D341Med (cell line): ENCODE data around the gene IPCEF1.

Experiments used
- DNase-seq: peaks from one replicate; pipeline ENCODE4 v3.0.0; 2012; ENCODE audit warnings: low spot score

The IPCEF1 gene, protein sequence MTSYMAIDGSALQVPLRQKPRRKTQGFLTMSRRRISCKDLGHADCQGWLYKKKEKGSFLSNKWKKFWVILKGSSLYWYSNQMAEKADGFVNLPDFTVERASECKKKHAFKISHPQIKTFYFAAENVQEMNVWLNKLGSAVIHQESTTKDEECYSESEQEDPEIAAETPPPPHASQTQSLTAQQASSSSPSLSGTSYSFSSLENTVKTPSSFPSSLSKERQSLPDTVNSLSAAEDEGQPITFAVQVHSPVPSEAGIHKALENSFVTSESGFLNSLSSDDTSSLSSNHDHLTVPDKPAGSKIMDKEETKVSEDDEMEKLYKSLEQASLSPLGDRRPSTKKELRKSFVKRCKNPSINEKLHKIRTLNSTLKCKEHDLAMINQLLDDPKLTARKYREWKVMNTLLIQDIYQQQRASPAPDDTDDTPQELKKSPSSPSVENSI

DNA sequence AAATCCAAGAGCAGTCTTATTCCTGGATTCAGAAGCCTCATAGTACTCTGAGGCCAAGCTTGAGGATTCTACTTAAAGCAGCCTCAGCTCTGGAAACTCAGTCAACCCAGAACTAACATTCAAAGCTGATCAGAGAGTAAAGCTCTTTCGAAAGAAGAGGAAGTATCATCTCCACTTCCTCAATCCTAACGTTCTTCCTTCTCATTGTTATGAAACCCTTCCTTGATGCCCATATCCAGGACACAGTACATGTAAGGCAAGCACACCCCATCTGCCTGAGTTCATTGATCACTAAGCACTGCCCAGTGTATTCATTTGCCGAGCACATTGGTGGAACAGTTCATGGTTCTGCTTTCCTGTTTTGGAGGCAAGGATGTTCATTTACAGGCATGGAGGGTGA lies at the start of gene IPCEF1:
Gene IPCEF1 (minus strand): TSS at position 114 of the 400 bp plus-strand sequence. CDS start 90,856 bp downstream, outside the sequence.
- DNase-seq = no peak

DNA sequence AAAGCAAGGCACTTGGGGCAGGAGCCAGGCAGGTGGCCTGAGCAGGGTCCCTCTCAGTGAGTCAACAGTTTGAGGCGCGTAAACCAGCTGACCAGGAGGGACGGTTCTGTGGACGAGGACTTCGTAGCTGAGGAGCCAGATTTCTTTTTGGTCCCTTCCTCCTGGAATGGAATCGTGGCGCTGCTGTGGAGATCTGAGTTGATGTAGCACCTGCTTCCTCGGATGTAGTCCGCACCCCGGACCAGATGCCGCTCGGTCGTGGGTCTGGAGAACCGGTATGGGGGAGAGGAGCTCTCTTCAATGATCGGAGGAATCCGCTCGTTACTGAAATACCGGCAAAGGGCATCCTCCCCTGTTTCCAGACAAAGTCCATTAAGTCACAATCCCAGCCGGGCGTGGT lies 49.7 kb upstream of the IPCEF1 start:
- DNase-seq = no peak

DNA sequence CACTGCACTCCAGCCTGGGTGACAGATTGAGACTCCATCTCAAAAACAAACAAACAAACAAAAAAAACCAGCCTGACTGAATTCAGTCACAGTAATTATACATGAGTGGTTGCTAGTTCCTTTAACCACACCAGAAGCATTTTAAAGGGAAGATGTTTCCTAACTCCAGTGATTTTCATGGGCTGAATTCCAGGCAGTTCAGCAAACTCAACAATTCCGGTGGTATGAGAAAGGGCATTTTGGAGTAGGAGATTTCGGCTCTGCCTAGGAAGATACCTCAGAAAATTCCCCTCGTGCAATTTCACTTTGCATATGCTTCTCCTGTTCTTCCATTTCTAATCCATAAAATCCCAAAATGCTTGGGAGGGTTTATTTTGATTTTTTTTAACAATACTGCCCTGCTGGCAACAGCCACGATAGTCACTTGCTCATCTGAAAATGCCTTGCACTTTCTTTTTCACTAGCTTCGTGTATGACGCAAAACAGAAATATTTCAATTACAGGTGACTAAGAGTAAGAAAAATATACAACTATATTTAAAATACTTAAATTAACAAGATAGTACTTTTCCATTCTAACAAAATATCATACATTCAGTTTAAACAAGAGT lies 48.3 kb upstream of the IPCEF1 start:
- DNase-seq = no peak

DNA sequence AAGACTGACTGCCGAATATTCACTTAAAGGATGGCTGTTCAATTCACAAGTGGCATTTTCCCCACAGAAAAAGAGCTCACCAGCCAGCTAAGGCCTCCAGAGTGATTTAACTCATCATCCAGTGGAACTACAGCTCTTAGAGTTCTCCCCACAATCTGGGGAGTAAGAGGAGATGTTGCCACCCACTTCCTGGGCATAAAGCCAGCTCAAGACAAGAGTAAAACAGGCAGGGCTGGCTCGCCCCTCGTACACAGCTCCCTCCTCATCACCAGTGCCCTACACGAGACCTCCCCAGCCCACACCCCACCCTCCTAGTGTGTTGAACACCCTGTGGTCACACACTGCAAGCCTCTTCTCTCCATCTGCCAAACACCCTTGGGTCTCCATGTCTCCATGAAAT lies 47.2 kb upstream of the IPCEF1 start:
- no peak for DNase-seq

DNA sequence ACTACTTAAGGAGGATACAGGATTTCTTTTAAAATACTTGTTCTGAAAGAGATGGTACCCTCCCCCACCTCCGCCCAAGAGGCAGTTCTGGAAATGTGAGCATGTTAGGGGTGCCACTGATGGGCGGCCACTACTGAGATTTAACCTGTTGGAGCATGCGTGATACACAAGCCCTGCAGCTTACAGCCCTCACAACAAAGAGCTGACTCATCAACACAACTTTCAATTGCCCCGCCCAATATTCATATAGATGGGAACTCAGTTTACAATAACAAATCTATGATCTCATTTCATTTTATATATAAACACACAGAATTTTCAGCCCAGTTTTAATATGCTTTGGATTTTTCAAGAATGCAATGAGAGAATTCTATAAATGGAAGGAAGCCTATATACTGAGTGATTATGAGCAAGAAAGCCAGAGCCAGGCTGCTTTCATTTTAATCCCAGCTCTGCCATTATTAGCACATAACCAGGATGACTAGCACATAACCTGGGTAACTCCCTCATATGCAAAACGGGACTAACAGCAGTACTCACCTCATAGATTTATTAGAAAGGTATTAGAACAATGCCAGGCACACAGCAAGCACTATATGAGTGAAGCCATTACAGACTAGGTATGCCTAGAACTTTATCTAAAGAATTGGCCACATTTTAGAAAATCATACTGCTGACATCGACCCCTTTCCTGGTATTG lies 45.6 kb upstream of the IPCEF1 start:
- DNase-seq = no peak

DNA sequence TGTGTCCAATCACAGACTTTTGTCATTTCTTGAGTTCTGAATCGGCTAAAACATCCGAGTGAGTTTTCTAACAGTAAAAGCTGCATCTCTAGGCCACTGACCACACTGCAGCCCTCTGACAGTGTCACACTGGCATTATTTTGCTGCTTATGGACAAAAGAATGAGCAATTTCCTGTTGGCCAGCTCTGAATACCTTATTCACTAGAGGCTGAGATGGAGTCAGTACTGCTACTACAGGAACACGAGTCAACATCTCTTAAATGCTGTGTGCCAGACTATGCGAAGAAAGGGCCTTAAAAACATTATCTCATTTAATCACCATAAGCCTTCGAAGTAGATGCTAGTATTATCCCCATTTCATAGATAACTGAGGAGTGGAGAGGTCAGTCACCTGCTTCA lies 42.5 kb upstream of the IPCEF1 start:
- no peak for DNase-seq

DNA sequence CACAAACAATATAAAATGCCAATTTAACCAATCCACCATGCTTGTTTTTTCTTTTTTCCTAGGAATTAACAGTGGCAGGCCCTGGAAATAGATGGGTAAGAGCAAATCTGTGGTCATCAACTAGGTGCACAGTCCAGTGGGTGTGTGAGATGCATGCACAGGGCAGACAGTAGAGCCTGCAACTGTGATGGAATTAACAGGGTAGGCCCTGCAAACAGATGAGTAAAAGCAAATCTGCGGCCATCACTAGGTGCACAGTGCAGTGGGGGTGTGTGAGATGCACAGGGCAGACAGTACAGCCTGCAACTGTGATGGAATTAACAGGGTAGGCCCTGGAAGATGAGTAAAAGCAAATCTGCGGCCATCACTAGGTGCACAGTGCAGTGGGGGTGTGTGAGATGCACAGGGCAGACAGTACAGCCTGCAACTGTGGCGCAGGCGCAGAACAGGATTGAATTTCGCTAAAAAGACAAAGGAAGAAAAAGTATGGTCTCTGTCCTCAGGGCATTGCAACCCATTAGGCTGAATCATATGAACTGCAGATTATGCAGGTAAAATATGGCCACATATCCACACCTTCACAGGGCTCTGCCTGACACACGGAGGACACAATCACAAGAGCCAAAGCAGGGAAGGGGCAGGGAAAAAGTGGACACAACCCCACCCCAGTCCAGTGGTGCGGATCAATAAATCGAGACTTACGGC lies 41.0 kb upstream of the IPCEF1 start:
- DNase-seq = no peak

DNA sequence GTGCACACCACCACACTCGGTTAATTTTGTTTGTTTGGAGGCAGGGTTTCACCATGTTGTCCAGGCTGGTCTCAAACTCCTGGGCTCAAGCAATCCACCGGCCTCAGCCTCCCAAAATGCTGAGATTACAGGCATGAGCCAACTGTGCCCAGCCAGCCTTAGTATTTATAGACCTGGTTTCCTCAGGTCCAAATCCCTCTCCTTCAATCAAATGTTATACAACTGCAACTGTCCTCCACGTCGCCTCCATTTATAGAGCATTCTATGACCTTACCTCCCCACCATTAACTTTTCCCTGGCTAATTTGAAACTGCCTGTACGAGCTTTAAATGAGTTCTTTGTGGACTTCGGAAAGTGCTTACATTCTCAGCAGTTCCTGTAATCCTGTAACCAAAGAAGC lies 39.3 kb upstream of the IPCEF1 start:
- no peak for DNase-seq

DNA sequence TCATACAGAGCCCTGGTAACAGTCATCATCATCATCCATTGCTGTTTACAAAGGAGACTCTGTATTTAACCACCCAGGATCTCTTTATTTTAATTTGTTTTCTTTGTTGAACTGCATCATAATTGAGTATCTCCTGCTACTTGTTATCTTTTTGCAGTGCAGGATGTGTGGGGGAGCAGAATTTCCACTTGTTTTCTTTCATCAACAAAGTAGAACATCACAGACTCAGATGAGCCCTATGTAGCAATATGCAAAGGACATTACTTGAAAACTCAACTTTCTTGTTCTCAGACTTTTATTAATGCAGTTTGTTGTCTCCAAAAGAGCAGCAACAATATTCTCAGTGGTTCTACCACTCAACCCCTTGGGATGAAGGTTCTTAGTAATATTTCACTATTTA lies 38.7 kb upstream of the IPCEF1 start:
- no peak for DNase-seq

DNA sequence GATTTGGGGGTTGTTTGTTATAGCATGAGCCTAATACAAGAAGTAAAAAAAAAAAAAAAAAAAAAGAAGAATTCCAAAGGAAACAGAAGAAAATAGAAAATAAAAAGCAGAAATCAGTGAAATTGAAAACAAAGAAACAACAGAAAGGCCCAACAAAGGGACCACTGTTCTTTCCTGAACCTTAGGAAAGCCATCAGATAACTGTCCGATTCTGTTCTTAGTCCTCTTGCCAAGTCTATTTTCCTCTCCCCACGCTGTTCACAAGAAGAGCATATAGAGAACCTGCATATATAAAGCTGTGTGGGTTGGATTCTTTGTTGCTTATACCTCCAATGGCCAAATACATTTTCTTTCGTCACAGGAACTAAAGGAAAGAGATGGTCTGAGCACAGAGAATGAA lies 38.0 kb upstream of the IPCEF1 start:
- DNase-seq = no peak

DNA sequence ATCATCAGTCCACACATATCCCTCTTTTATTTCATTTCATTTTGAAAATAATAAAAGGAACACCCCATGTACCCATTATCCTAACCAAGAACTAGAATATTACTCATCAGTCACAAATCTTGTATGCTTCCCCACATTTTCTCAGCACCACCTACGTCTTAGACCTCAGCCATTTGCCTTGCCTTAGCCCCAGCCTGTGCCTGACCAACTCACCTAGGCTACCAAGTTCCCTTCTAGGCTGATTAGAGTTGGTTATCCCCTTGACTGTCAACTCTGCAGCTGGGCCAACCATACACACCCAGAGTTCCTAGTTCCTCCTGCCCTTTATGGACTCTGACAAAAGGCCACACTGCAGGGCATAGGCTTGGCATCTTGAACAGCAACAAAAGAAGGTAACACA lies 33.4 kb upstream of the IPCEF1 start:
- no peak for DNase-seq

DNA sequence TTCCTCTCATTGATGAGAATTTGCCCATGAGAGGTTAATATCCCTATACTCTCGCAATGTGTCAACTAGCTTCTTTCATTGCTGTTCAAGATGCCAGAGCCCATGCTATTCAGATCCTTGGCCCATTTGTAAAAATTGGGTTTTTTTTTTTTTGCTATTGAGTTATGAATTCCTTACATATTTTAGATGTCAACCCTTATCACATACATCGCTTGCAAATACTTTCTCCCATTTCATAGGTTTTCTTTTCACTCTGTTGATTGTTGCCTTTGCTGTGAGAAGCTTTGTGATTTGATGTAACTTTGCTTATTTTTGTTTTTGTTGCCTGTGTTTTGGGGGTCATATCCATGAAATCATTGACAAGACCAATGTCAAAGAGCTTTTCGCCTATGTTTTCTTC lies 32.2 kb upstream of the IPCEF1 start:
- DNase-seq = no peak

DNA sequence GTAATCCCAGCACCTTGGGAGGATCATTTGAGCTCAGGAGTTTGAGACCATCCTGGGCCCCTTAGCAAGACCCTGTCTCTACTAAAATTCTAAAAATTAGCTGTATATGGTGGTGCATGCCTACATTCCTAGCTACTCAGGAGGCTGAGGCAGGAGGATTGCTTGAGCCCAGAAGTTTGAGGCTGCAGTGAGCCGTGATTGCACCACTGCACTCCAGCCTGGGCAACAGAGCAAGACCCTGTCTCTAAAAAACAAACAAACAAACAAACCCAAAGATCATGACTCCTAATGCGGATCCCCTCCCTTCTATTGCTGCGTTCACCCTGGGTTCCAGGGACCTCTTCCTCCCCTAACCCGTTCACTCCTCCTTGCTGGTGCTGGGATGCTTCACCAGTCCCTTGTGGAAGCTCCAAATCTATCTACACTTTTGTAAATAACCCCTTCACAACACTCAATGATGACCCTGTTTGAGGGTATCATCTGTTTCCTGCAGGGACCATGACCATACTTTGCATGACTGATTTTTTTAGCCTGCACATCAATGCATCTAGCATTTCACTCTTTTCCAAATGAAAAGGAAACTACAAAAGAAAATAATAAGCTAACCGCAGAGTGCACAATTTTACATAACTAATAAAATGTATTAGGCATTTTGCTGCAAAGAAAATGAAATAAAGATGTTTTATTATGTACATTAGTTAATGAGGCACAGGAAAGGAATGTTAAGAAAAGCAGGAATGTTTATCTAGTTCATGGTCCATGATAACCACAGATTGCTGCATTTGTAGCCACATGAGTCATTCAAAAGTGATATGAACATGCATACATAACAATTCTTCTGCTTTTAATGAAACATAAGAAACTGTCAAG lies 30.5 kb upstream of the IPCEF1 start:
- DNase-seq = no peak

DNA sequence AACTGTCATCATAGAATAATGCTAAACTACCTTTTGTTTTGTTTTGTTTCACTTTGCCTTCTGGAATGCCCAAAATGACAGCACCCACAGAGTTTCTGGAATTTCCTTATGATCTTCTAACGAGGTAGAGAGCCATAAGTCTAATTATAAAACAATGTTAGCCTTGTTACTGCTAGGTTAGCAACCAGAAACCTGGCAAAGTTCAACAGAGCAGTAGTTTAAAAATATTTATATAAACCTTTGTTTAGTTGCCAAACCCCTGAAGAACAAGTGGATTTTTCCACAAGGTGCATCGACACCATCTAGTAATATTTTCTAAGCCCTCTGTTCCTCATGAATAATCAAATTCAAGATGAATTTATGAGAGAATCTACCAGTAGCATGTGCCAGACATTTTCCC lies 27.6 kb upstream of the IPCEF1 start:
- no peak for DNase-seq

DNA sequence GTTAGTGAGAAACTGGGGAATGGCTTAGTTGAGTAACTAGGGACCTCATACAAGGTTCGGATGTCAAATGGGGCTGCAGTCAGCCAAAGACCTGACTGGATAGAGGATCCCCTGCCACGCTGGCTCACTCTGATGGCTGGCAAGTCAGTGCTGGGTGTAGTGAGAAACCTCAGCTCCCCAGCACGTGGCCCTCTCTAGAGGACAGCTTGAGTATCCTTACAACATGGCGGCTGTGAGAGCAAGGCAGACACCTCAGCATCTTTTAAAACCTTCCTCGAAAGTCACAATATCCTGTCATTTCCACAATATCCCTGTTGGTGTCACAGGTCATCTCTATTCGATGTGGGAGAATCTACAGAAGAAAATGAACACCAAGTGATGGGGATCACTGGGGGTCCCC lies 26.7 kb upstream of the IPCEF1 start:
- no peak for DNase-seq

DNA sequence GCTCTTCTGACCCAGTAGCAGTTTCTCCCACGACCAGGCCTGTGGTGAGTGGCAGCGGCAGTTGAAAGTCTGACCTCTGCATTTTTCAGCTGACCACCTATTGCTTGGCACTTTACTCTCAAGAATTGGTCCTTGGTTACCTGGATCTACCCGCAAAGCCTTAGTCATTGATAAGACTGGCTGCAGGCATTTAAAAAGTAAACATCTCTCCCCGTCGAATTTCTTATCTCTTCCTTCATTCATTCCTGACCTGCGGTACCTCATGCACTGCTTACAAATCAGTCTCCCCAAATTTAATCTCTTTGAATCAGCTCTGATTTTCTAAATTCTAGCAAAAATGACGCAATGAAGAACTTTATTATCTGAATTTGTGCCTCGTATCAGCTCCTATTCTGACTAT lies 26.1 kb upstream of the IPCEF1 start:
- no peak for DNase-seq

DNA sequence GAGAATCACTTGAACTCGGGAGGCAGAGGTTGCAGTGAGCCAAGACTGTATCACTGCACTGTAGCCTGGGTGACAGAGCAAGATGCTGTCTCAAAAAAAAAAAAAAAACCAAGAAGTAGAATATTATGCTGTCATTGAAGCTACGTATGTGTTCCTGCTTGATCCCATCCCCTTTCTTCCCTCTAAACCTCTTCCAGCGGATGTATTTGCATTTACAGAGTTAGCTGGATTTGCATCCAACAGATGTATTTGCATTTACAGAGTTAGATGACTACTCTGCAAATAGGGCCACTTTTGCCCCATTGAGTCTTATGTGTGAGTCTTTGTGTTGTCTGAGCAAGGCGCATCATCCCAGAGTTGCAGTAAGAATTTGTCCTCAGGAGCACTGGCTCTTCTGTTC lies 24.9 kb upstream of the IPCEF1 start:
- DNase-seq = no peak

DNA sequence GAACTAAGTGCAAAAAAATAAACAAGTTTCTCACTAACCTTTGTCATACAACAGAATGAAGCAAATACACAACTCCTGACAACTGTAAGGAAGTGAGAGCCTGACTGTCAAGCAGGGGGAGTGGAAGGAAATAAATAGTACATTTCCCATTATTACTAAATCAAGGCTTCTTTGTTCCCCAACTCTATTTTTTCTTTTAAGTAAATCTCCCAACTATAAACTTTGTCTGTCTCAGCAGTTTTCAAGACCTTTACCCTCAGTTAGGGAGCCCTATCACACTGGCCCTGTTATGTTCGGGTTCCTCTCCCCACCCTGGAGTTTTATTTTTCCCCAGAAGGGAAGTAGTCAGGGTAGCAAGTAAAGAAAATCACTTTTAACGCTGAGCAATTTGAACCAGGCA lies 24.1 kb upstream of the IPCEF1 start:
- DNase-seq = no peak

DNA sequence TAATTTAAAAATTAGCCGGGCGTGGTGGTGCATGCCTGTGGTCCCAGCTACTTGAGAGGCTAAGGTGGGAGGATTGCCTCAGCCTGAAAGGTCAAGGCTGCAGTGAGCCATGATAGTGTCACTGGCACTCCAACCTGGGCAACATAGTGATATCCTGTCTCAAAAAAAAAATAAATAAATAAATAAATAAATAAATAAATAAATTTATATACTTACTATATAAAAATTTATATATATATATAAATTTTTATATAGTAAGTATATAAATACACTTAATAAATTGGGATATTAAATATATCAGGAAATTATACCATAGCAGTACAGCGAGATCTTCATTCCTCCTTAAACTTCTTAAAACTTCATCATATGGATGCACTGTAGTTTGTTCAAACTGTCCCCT lies 23.0 kb upstream of the IPCEF1 start:
- DNase-seq = no peak

DNA sequence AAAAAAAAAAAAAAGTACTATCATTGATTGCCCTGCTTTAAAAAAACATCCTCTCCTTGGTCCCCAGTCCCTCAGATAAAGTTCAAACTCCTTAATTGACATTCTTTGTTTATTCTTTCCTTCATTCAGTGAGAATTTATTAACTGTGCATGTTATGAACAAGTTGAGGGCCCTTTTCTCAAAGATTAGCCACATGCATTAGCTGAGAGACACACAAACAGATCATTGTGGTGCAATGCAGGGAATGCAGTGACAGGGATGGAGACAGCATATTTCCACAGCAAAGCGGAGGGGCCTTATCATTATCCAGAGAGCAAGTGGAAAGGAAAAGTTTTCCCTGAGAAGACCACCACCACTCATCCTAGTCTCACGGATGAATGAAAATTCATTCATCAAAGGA lies 21.9 kb upstream of the IPCEF1 start:
- DNase-seq = no peak

DNA sequence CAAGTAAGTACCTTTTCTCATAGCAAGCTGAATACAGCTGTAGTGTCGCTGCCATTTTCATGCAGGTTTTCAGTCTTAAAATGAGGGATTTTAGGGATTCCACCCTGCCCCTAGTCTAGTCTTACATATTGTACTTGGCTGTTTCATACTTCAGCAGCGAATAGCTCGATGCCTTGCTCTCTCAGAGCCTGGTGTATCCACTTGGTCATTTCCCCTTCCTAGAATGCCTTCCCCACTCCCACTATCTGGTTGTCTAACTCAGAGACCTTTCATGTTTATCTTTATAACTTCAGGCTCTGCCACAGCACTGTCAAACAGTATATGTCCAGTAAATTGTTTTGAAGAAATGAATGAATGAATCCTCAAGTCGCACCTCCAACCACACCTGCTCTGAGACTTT lies 21.1 kb upstream of the IPCEF1 start:
- DNase-seq = no peak

DNA sequence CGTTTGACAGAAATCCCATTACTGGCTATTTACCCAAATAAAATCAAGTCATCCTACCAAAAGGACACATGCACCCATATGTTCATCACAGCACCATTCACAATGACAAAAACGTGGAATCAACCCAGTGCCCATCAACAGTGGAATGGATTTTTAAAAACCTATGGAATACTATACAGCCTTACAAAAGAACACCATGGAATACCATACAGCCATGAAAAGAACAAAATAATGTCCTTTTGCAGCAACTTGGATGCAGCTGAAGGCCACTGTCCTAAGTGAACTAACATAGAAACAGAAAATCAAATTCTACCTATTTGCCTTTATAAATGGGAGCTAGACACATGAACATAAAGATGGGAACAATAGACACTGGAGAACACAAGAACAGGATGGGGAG lies 17.4 kb upstream of the IPCEF1 start:
- DNase-seq = no peak
